Kidney epithelial cell (primary cell): ENCODE data around the gene MCIDAS. TPM values are rescaled to one million over a fixed set of nuclear protein-coding genes. Genes with fewer than 3 reads are reported as not detected.

ENCODE experiments used
- DNase-seq: peaks from one replicate; pipeline ENCODE4 v3.0.0-alpha.2; 2010; ENCODE audit warnings: low read depth
- H3K27me3 ChIP-seq: 2 replicates; pipeline ENCODE4 v1.6.0; 2011; ENCODE audit warnings: low read length; ENCODE audit not compliant: control insufficient read depth, insufficient read depth
- H3K36me3 ChIP-seq: 2 replicates; pipeline ENCODE4 v1.5.1; 2011; ENCODE audit warnings: low read length; ENCODE audit not compliant: control insufficient read depth, insufficient read depth
- H3K4me3 ChIP-seq: 2 replicates; pipeline ENCODE4 v1.5.1; 2011; ENCODE audit warnings: low read depth, mild to moderate bottlenecking, control low read depth, low read length
- total RNA-seq: library from RNA; depleted of rRNA; stranded (reverse); fragments of >200 nt; gene quantifications from 2 replicates; pipeline ENCODE4 v1.2.3, GENCODE V29; 2015
- TF ChIP-seq, protein P1 (sequence below): IDR thresholded peaks from 2 replicates; pipeline ENCODE4 v1.5.1; 2011; ENCODE audit warnings: mild to moderate bottlenecking, moderate library complexity, low read length, control low read depth, inconsistent platforms; ENCODE audit not compliant: insufficient read depth, poor library complexity, severe bottlenecking

The MCIDAS gene
- total RNA-seq, 1 donor from 2014 or later, result not detected

GRCh38 chr5:55236800-55237199 lies 9.7 kb upstream of the MCIDAS start:
- TF ChIP-seq, protein P1, sequence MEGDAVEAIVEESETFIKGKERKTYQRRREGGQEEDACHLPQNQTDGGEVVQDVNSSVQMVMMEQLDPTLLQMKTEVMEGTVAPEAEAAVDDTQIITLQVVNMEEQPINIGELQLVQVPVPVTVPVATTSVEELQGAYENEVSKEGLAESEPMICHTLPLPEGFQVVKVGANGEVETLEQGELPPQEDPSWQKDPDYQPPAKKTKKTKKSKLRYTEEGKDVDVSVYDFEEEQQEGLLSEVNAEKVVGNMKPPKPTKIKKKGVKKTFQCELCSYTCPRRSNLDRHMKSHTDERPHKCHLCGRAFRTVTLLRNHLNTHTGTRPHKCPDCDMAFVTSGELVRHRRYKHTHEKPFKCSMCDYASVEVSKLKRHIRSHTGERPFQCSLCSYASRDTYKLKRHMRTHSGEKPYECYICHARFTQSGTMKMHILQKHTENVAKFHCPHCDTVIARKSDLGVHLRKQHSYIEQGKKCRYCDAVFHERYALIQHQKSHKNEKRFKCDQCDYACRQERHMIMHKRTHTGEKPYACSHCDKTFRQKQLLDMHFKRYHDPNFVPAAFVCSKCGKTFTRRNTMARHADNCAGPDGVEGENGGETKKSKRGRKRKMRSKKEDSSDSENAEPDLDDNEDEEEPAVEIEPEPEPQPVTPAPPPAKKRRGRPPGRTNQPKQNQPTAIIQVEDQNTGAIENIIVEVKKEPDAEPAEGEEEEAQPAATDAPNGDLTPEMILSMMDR, result no peak
- no peak for DNase-seq
- H3K4me3 ChIP-seq, result no peak overlapping the region
- H3K36me3 ChIP-seq, result no peaks in the 10 kb centered on the region
- peaks cover 2% of the 10 kb centered on the region for H3K27me3 ChIP-seq

DNA sequence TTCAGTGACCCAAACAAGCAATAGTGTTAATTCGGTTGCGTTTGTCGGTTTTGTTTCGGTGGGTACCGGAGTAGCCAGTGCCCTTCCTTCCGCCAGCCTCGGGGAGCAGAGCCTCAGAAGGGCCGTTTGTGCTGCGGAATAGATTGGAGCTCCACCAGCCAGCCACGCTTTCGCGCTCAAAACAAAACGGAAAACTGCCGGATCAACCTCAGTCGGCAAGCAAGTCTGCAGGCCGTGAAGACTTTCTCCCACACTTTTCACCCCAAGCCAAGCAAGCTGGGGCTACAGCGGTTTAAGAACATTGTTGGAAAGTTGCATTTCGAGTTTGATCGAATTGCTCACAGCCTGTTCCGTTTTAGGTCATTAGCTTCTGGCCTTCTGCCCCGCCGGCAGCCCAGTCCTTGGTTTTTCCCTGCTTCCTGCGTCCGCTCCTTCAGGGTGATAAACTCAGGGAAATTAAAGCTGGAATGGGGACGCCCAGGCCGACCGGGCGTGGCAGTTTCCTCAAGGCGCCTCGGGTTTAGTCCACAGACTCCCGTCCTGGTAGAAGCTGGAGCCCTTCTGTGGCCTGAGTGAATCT lies 7.1 kb upstream of the MCIDAS start:
- DNase-seq, result no peak
- TF ChIP-seq, protein P1, result no peak
- Histone ChIP-seq H3K36me3 (no peaks in the 10 kb centered on the region), H3K27me3 (peaks cover 19% of the 10 kb centered on the region), H3K4me3 (peak overlapping the region; percentile 71)

DNA sequence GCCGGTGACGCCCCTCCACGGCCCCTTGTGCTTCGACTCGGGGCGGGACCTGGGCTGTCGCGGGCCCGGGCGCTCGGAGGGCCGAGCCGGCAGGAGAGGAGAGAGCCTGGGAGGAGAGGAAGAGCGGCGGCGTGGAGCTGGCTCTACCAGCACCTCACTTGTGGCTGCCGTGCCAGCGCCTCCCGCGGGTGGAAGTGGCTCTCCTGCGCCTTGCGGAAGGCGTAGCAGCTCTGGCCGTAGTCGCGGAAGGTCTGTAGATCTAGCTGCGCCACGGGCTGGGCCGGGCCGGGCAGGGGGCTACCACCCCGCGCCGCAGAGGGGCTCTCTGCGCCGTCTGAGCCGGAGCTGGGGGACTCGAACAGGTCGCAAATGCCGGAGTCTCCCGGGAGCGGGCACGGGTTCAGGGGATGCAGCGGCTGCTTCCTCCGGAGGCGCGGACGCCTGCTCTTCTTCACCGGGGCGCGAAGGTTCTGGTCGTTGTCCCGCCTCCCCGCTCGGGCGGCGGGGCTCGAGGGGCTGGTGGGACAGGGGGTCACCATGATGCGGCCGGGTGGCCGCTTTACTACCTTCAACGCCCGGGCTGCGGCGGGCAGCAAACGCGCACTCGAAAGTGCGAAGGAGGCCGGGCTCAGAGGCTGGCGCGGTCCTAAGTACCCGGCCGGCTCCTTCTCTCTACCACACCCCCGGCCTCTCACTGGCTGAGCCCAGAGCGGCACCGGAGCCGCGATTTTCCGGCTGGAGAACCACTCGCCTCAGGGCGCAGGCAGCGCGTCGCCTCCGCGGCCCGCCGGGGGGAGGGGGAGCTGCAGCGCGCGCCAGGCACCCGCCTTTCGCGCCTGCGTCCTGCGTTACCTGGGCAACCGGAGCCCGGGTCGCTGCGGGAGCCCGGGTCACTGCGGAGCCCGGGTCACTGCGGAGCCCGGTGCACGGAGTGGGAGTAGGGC lies 6.1 kb upstream of the MCIDAS start, which contains the start of gene CCNO:
Gene CCNO, minus strand, starts transcription at position 624 of the 944 bp plus-strand sequence. Its CDS starts 85 bp downstream, at position 539.
- Histone ChIP-seq H3K27me3 (peaks cover 21% of the 10 kb centered on the region), H3K36me3 (no peaks in the 10 kb centered on the region), H3K4me3 (peak within 1 kb of the TSS; percentile 71)
- DNase-seq, result no peak
- TF ChIP-seq, protein P1, result no peak

DNA sequence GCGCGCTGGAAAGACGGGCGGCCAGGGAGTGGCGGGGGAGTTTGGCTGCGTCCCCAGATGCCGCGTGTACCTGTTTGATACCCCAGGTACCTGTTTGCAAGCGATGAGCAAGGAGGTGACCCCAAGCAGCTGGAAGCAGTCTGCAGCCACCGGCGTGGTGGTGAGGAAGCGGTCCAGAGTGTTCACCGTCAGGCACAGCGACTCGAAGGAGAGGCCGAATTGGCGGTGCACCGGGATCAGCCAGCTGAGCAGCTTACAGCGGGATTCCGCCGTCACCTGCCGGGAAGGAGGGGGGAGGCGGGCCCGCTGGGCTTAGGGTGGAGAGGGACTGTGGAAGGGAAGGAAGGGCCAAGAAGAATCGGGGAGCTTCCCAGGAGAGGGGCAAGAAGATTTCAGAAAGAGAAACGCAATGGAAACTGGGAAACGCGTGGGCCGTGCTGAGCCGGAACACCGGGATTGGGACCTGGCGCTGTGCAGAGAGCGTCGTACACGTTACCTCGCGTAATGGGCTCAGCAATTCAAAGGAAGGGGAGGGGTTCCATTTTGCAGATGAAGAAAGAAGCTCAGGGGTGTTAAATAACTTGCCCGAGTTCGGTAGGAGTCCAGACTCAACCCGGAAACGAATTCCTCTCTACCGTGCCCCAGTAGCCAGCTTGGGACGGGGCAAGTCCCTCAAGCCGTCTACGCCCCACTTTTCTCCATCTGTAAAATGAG lies 5.3 kb upstream of the MCIDAS start:
- no peak for DNase-seq
- Histone ChIP-seq H3K36me3 (no peaks in the 10 kb centered on the region), H3K27me3 (peaks cover 29% of the 10 kb centered on the region), H3K4me3 (peak overlapping the region; percentile 71)
- TF ChIP-seq, protein P1, result no peak

DNA sequence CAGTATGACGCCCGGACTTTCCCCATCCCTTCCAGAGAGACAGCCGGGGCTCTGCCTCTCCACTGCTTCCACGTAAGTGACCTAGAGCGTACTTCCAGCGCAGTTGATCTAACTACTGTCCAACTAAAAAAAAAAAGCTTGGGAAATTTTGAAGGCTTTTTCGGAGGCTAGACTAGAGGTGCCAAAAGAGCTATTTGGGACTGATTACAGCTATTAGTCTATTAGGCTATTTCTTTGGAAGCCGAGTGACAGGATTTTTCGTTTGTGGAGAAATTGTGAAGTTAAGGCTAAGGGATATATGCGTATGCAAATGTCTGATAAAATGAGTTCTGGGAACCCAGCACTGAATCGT lies 4.8 kb upstream of the MCIDAS start:
- DNase-seq, result no peak
- H3K27me3 ChIP-seq, result peaks cover 33% of the 10 kb centered on the region
- TF ChIP-seq, protein P1, result no peak
- H3K36me3 ChIP-seq, result no peaks in the 10 kb centered on the region
- H3K4me3 ChIP-seq, result peak overlapping the region; percentile 71
